Left ventricle myocardium superior (tissue), 1 donor: Measurements from ENCODE around the gene ATG2B. TPM values are rescaled to one million over a fixed set of nuclear protein-coding genes. Genes with fewer than 3 reads are reported as not detected.

Source experiments
- ATAC-seq: fragments of 200-7000 bp; cut with Tn5 transposase; one replicate; pipeline ENCODE4 v1.9.1; 2020; ENCODE audit warnings: mild to moderate bottlenecking, moderate library complexity
- DNase-seq: peaks from one replicate; pipeline ENCODE4 v3.0.0-alpha.2; 2020
- intact Hi-C: fragments of 100-400 bp; cut with micrococcal nuclease; formaldehyde crosslinking; loops from one replicate; pipeline ENCODE4 v1.11.0; 2022
- total RNA-seq: library from RNA; stranded (reverse); fragmentation: NEBNext Ultra II Directional; extraction: Animal tissue kit (Norgen Biotek cat#: 25700); gene quantifications from one replicate; pipeline ENCODE4 v1.2.1, GENCODE V29; 2021
- donor health status: DM: no; HTN: yes; CAD: no; lungs with severe emphysema.

The ATG2B gene
- total RNA-seq, 1 donor from 2014 or later, result 11.5 TPM

GRCh38 chr14:96263347-96264199 is 99.6 kb downstream of the ATG2B start:
- no peak for ATAC-seq
- intact Hi-C loops, result no loop called here
- DNase-seq, result no peak

- DNase-seq (no peak), ATAC-seq (no peak)
- intact Hi-C loops, result no loop called here
These were observed 101.1 kb downstream of the ATG2B start for GRCh38 chr14:96261772-96262655.

- ATAC-seq (no peak), DNase-seq (no peak)
- intact Hi-C loops, result no loop called here
These were observed 102.1 kb downstream of the ATG2B start for GRCh38 chr14:96261053-96261452.

GRCh38 chr14:96260341-96260821 is 102.8 kb downstream of the ATG2B start:
- DNase-seq (no peak), ATAC-seq (peak; percentile 47)
- intact Hi-C loops, result no loop called here

- ATAC-seq (no peak), DNase-seq (no peak)
- intact Hi-C loops, result no loop called here
These were observed 105.2 kb downstream of the ATG2B start for GRCh38 chr14:96257900-96258299.

GRCh38 chr14:96257056-96257455 is 106.1 kb downstream of the ATG2B start:
- DNase-seq (no peak), ATAC-seq (no peak)
- intact Hi-C loops, result no loop called here

- ATAC-seq, result no peak
- intact Hi-C loops, result no loop called here
- DNase-seq, result no peak
These were observed 106.7 kb downstream of the ATG2B start for GRCh38 chr14:96256407-96256806.

- DNase-seq, result no peak
- intact Hi-C loops, result no loop called here
- no peak for ATAC-seq
These were observed 107.4 kb downstream of the ATG2B start, which contains the start of gene BDKRB1 for GRCh38 chr14:96255501-96256366. TSS of gene BDKRB1 (plus strand) at chr14:96256210. CDS start at chr14:96263683, 7,473 bp downstream.

- ATAC-seq, result no peak
- no peak for DNase-seq
- intact Hi-C loops, result no loop called here
These were observed 108.5 kb downstream of the ATG2B start for GRCh38 chr14:96254687-96255086.

GRCh38 chr14:96252999-96253539 is 110.1 kb downstream of the ATG2B start:
- ATAC-seq, result no peak
- intact Hi-C loops, result no loop called here

GRCh38 chr14:96252323-96252998 is 110.7 kb downstream of the ATG2B start:
- ATAC-seq (no peak), DNase-seq (no peak)
- intact Hi-C loops, result no loop called here

More at GRCh38 chr14:96252999-96253539, 110.1 kb downstream of the ATG2B start:
- no peak for DNase-seq

- intact Hi-C loops, result no loop called here
- DNase-seq (no peak), ATAC-seq (no peak)
These were observed 111.4 kb downstream of the ATG2B start for GRCh38 chr14:96251656-96252155.

GRCh38 chr14:96250485-96250884 is 112.7 kb downstream of the ATG2B start:
- DNase-seq (no peak), ATAC-seq (no peak)
- intact Hi-C loops, result no loop called here

- ATAC-seq (no peak), DNase-seq (no peak)
- intact Hi-C loops, result no loop called here
These were observed 114.1 kb downstream of the ATG2B start for GRCh38 chr14:96249029-96249428.

GRCh38 chr14:96247031-96247430 is 116.1 kb downstream of the ATG2B start:
- ATAC-seq (no peak), DNase-seq (no peak)
- intact Hi-C loops, result no loop called here

- no peak for ATAC-seq
- DNase-seq, result no peak
- intact Hi-C loops, result no loop called here
These were observed 116.6 kb downstream of the ATG2B start for GRCh38 chr14:96246539-96246847.

- intact Hi-C loops, result no loop called here
- DNase-seq, result no peak
- ATAC-seq, result no peak
These were observed 117.2 kb downstream of the ATG2B start for GRCh38 chr14:96245710-96246538.
